ENCODE measurements around the gene ATP6V1G1. TPM values are rescaled to one million over a fixed set of nuclear protein-coding genes. Genes with fewer than 3 reads are reported as not detected.
A peak's percentile ranks its signal among the peaks of the same experiment; 100 is the strongest.

Gene ATP6V1G1
- total RNA-seq, 4 donors from 2014 or later, result 105 to 191 (median 176) TPM

GRCh38 chr9:114583371-114584155 is 4.0 kb upstream of the ATP6V1G1 start:
- H3K4me1 ChIP-seq, result peaks cover 3% of the 10 kb centered on the region in 2 donors
- in situ Hi-C loops (cut with MboI; ENCODE audit: low sequenced_read_pairs in 4 of 4) (no loop called here), intact Hi-C loops (cut with DNase I; ENCODE audit: low total_unique reads) (loop anchor here (10.0 kb wide), 1 partner anchor 1099 kb away; no protein-coding TSS in a partner anchor)
- no peaks in the 10 kb centered on the region for H3K36me3 ChIP-seq
- no peak overlapping the region for H3K27ac ChIP-seq
- H3K27me3 ChIP-seq, result no peaks in the 10 kb centered on the region
- TF ChIP-seq, protein P1, sequence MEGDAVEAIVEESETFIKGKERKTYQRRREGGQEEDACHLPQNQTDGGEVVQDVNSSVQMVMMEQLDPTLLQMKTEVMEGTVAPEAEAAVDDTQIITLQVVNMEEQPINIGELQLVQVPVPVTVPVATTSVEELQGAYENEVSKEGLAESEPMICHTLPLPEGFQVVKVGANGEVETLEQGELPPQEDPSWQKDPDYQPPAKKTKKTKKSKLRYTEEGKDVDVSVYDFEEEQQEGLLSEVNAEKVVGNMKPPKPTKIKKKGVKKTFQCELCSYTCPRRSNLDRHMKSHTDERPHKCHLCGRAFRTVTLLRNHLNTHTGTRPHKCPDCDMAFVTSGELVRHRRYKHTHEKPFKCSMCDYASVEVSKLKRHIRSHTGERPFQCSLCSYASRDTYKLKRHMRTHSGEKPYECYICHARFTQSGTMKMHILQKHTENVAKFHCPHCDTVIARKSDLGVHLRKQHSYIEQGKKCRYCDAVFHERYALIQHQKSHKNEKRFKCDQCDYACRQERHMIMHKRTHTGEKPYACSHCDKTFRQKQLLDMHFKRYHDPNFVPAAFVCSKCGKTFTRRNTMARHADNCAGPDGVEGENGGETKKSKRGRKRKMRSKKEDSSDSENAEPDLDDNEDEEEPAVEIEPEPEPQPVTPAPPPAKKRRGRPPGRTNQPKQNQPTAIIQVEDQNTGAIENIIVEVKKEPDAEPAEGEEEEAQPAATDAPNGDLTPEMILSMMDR (IDR thresholded peaks at IDR 0.05 in 4 of 5, conservative IDR thresholded peaks at IDR 0.05 in 1 of 5), result no peak
- no peak for TF ChIP-seq POLR2A (IDR thresholded peaks at IDR 0.05)
- DNase-seq (no peak), ATAC-seq (no peak)
- no peaks in the 10 kb centered on the region for H3K9me3 ChIP-seq
- H3K4me3 ChIP-seq, result no peak overlapping the region

GRCh38 chr9:114588210-114588609 is 641 bp downstream of the ATP6V1G1 start:
- H3K4me1 ChIP-seq, result peaks cover 46 to 48% of the 10 kb centered on the region in 2 donors
- intact Hi-C loops (cut with DNase I; ENCODE audit: low total_unique reads) (loop anchor here (10.0 kb wide), 1 partner anchor 1103 kb away; no protein-coding TSS in a partner anchor), in situ Hi-C loops (cut with MboI; ENCODE audit: low sequenced_read_pairs in 4 of 4) (no loop called here)
- H3K36me3 ChIP-seq, result peaks cover 0 to 4% of the 10 kb centered on the region in 2 donors
- no peak for ATAC-seq
- DNase-seq, result peak in 1 of 2 donors; percentile 46
- no peaks in the 10 kb centered on the region for H3K27me3 ChIP-seq
- peak overlapping the region; percentile 73 to 87 (median 80) for H3K4me3 ChIP-seq
- peak overlapping the region; percentile 88 to 92 (median 90) for H3K27ac ChIP-seq
- no peaks in the 10 kb centered on the region for H3K9me3 ChIP-seq
- TF ChIP-seq POLR2A (IDR thresholded peaks at IDR 0.05), result no peak
- TF ChIP-seq, protein P1 (IDR thresholded peaks at IDR 0.05 in 4 of 5, conservative IDR thresholded peaks at IDR 0.05 in 1 of 5), result no peak

DNA sequence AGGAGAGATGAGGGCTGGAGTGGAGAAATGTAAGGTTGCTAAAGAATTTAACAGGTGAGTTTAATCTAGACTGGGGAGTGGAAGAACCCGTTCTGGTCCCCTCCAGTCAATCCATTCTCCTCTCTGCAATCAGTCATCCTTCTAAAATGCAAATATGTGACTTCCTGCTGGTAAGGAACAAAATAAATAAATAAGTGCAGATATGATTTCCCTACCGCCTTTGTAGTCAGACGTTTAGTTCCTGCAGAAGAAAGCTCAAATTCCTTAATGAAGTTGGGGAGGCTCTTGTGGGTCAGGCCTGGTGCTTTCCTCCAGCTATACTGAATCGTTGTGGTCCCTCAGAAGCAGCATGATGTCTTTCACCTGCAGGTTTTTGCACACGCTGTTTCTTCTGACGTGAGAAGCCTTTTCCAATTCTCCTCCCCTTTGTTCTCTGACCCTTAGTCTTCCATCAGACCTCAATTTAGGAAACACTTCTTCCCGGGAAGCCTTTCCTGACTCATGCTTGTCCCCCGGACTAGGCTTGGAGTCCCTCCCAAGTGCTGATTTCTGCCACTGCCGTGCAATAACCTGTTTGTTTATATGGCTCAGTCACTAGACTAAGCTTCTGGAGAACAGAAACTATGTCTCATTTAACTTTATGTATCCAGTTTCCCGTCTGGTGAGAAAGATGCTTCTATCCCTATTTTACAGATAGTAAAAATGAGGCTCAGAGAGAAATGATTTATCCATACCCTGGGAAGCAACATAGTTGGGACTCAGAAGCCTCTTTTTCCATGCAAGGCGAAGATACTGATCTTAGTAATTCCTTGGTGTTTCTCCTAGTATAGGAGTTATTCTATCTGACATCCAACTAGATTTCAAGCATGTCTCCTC is 1.3 kb downstream of the ATP6V1G1 start:
- no peaks in the 10 kb centered on the region for H3K9me3 ChIP-seq
- TF ChIP-seq, protein P1 (IDR thresholded peaks at IDR 0.05 in 4 of 5, conservative IDR thresholded peaks at IDR 0.05 in 1 of 5), result no peak
- peak overlapping the region; percentile 73 to 87 (median 80) for H3K4me3 ChIP-seq
- ATAC-seq (no peak), DNase-seq (no peak)
- no peaks in the 10 kb centered on the region for H3K27me3 ChIP-seq
- in situ Hi-C loops (cut with MboI; ENCODE audit: low sequenced_read_pairs in 4 of 4) (no loop called here), intact Hi-C loops (cut with DNase I; ENCODE audit: low total_unique reads) (loop anchor here (10.0 kb wide), 1 partner anchor 1104 kb away; no protein-coding TSS in a partner anchor)
- peaks cover 50 to 52% of the 10 kb centered on the region in 2 donors for H3K4me1 ChIP-seq
- peaks cover 0 to 11% of the 10 kb centered on the region in 2 donors for H3K36me3 ChIP-seq
- H3K27ac ChIP-seq, result peak overlapping the region; percentile 88 to 92 (median 90)

- intact Hi-C loops (cut with DNase I; ENCODE audit: low total_unique reads), result no loop called here
- ATAC-seq (no peak), DNase-seq (no peak)
- peak overlapping the region; percentile 86 to 92 (median 90) for H3K27ac ChIP-seq
- TF ChIP-seq, protein P1 (IDR thresholded peaks at IDR 0.05 in 4 of 5, conservative IDR thresholded peaks at IDR 0.05 in 1 of 5), result no peak
- TF ChIP-seq POLR2A (IDR thresholded peaks at IDR 0.05), result no peak
- in situ Hi-C loops (cut with MboI; ENCODE audit: low sequenced_read_pairs in 4 of 4), result loop anchor here in 1 of 4 donors (10.0 kb wide), 1 partner anchor 186 kb away; no protein-coding TSS in a partner anchor
- H3K4me1 ChIP-seq, result peaks cover 50 to 52% of the 10 kb centered on the region in 2 donors
- H3K9me3 ChIP-seq, result no peaks in the 10 kb centered on the region
- H3K27me3 ChIP-seq, result no peaks in the 10 kb centered on the region
- peaks cover 0 to 26% of the 10 kb centered on the region in 2 donors for H3K36me3 ChIP-seq
- H3K4me3 ChIP-seq, result no peak overlapping the region
Observed at GRCh38 chr9:114590328-114590727, 2.8 kb downstream of the ATP6V1G1 start.
